GM23248 (cell line): Measurements from ENCODE around the gene SKIDA1.

ENCODE experiments used
- EZH2 ChIP-seq: fragments of 200-600 bp; sonication (generic); IDR thresholded peaks from 2 replicates; pipeline ENCODE4 v1.6.1; 2018; ENCODE audit warnings: antibody characterized with exemption, mild to moderate bottlenecking; ENCODE audit not compliant: insufficient read depth, poor library complexity, severe bottlenecking
- EZH2phosphoT487 ChIP-seq: fragments of 200-600 bp; sonication (generic); IDR thresholded peaks from 2 replicates; pipeline ENCODE4 v1.6.1; 2018; ENCODE audit warnings: antibody characterized with exemption, moderate library complexity, mild to moderate bottlenecking, low read depth; ENCODE audit not compliant: insufficient read depth

DNA sequence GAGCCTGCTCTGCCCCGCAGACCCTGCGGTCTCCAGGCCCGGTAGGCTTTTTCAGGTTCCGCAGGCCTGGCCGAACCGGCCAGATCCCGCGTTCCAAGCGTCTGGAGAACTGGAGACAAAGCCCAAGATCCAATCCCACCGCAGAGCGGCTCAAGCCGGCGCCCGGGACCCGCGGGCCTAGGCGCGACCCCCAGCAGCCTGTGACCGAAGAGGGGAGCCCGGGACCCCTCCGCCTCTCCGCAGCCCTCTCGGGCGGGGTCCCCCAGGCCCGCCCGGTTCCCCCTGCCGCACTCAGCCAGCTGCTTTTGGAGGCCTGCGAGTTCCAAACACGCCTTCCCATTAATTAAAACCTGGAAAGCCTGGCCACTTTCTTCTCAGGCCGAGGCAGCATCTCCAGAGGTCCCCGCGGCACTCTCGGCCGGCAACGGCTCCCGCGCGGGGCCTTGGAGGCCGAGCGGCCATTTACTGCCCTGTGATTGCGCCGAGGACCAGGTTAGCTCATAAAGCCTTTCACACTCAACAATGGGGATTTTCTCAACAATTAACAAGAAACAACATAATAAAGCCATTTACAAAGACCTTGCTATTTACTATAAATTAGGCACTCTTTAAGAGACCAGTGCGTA is 16.7 kb downstream of the SKIDA1 start:
- TF ChIP-seq EZH2 = no peak
- no peak for TF ChIP-seq EZH2phosphoT487
